Activated T-helper 1 cell treated with anti-CD3 and anti-CD28 coated beads, Interleukin-12 subunit alpha, Interleukin-12 subunit beta, Interleukin-2, Interleukin-4 antibody, amounts not matched to agents 30 ng/mL and 10 ng/mL and 1 ng/mL, durations not matched to agents 14 hours and 24 hours and 36 hours (primary cell): Measurements from ENCODE around the gene CRYL1. TPM values are rescaled to one million over a fixed set of nuclear protein-coding genes. Genes with fewer than 3 reads are reported as not detected.

Experiments
- DNase-seq: peaks from one replicate; pipeline ENCODE4 v3.0.0; 2021; ENCODE audit warnings: low spot score
- H3K27ac Mint-ChIP-seq: one replicate; pipeline ENCODE4 v1.8.0; 2021; ENCODE audit warnings: mild to moderate bottlenecking, mixed read lengths
- H3K27me3 Mint-ChIP-seq: one replicate; pipeline ENCODE4 v1.8.0; 2022; ENCODE audit warnings: mild to moderate bottlenecking, moderate library complexity, mixed read lengths; ENCODE audit not compliant: insufficient read depth
- H3K36me3 Mint-ChIP-seq: one replicate; pipeline ENCODE4 v1.8.0; 2021; ENCODE audit warnings: low read depth, mixed read lengths
- H3K4me1 Mint-ChIP-seq: one replicate; pipeline ENCODE4 v1.8.0; 2021; ENCODE audit warnings: low read depth, mixed read lengths
- H3K4me3 Mint-ChIP-seq: one replicate; pipeline ENCODE4 v1.8.0; 2021; ENCODE audit warnings: mild to moderate bottlenecking, moderate library complexity, mixed read lengths
- H3K9me3 Mint-ChIP-seq: one replicate; pipeline ENCODE4 v1.8.0; 2021; ENCODE audit warnings: mixed read lengths
- intact Hi-C: fragments of 100-400 bp; cut with micrococcal nuclease; formaldehyde crosslinking; loops from one replicate; pipeline ENCODE4 v1.15.1; 2024
- total RNA-seq: library from RNA; stranded (reverse); gene quantifications from 2 replicates; pipeline ENCODE4 v1.2.3, GENCODE V29; 2022

Gene CRYL1
- total RNA-seq, 1 donor from 2014 or later: 5.6 TPM

DNA sequence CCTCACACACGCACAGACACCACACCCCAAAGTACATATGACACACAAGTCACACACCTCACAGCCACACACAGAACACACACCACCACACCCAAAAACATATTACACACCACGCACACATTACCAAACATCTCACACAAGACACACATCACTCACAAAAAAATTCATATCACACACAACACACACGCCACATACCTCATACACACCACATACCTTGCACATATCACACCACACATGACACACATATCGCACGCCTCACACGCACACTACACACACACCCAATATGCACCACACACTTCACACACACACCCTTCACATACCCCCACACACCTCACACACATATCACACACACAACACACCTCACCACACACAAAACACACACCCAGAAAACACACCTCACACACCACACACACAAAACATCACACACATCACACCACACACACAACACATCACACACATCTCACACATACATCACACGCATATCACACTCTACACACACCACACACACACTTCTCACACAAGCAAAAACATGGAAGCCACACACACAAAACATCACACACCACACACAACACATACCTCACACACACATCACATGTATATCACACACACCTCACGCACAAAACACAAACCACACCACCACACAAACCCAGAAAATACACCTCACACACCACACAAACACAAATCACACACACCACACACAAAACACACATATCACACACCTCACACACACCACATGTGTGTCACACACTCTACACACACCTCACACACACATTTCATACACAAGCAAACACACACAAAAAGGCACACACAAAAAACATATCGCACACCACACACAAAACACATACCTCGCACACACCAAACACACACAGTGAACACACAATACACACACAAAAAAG is 132.1 kb downstream of the CRYL1 start:
- Mint-ChIP-seq H3K27me3 (no peaks in the 10 kb centered on the region), H3K4me3 (no peak overlapping the region), H3K4me1 (peaks cover 2% of the 10 kb centered on the region), H3K27ac (no peak overlapping the region), H3K9me3 (no peaks in the 10 kb centered on the region), H3K36me3 (no peaks in the 10 kb centered on the region)
- no peak for DNase-seq
- intact Hi-C loops: no loop called here

DNA sequence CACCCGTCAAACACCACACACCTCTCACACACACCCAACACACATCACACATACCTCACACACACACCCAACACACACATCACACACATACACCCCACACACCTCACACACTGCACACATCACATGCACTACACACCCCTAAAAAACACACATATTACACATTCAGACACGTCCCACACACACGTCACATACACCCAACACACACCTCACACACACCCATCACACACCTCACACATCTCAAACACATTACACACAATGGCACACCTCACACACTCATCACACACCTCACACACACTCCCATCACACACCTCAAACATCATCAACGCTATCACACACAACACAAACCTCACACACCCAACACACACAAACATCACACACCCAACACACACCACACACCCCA is 133.1 kb downstream of the CRYL1 start:
- Mint-ChIP-seq H3K4me1 (peaks cover 12% of the 10 kb centered on the region), H3K36me3 (no peaks in the 10 kb centered on the region), H3K9me3 (no peaks in the 10 kb centered on the region), H3K27me3 (no peaks in the 10 kb centered on the region), H3K27ac (no peak overlapping the region), H3K4me3 (no peak overlapping the region)
- DNase-seq: no peak
- intact Hi-C loops: no loop called here

DNA sequence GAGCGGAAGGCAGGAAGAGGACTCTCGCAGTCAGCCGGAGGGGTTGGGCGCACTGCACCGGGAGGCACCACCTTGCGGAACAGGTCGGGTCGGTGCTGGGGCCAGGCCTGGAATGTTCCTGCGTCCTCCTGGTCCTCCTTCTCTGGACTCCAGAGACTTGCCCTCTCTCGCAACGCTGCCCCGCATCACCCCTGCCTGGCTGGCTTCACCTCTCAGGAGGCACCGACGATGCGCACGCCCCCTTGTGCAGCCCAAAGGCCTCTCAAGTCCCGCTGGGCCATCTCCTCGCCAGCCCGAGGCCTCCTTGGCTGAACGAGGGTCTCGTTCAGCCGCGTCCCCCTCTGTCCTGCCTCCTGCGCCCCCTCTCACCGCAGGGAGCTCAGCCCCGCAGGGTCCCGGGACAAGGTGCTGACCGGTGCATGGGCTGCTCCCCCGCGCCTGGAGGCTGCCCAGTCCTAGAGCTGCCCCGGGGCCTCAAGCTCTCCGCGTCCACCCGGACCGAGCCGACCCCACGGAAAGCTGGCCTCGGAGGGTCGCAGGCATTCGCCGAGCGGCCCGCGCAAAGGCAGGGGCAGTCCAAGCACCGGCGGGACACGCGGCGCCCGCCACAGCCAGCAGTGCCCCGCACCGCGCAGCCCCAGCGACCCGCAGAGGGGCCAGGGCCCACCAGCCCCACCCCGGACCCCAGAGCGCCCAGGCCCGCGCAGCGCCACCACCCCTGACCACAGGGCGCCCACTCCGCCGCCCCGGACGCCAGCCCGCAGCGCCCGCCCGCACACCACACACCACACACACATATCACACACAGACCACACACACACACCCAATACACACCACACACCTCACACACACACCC is 133.8 kb downstream of the CRYL1 start:
- Mint-ChIP-seq H3K36me3 (peaks cover 3% of the 10 kb centered on the region), H3K4me1 (peaks cover 19% of the 10 kb centered on the region), H3K9me3 (peaks cover 3% of the 10 kb centered on the region), H3K27ac (no peak overlapping the region), H3K4me3 (no peak overlapping the region), H3K27me3 (no peaks in the 10 kb centered on the region)
- intact Hi-C loops: no loop called here
- DNase-seq: no peak

DNA sequence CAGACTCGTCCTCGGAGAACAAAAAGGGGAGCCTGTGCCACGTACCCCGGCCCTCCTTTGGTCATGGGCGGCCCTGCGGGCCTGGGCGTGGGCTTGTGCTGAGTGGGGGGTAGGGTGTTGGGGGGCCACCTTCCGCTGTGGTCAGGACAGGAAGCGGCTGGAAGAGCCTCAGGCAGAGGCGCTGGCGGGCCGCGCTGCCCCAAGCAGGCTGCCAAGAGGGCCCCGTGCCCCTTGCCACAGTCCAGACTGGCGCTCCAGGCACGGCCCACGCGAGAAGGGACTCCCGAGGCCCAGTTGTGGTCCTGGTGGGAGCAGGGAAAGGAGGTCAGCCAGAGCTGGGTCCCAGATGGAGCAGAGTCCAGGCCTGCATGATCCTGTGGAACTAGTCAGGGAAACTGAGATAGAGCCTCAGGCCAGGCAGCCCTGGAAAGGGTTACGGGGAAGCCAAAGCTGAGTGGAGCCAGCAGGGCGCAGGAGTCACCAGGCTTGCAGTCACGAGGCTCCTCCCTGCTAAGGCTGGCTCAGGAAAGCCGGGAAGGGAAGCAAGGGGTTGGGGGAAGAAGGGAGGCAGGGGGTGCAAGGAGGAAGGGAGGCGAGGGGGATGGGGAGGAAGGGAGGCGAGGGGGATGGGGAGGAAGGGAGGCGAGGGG is 135.0 kb downstream of the CRYL1 start:
- Mint-ChIP-seq H3K36me3 (peaks cover 3% of the 10 kb centered on the region), H3K4me1 (peaks cover 19% of the 10 kb centered on the region), H3K27me3 (no peaks in the 10 kb centered on the region), H3K4me3 (no peak overlapping the region), H3K9me3 (peaks cover 3% of the 10 kb centered on the region), H3K27ac (no peak overlapping the region)
- intact Hi-C loops: no loop called here
- DNase-seq: no peak

DNA sequence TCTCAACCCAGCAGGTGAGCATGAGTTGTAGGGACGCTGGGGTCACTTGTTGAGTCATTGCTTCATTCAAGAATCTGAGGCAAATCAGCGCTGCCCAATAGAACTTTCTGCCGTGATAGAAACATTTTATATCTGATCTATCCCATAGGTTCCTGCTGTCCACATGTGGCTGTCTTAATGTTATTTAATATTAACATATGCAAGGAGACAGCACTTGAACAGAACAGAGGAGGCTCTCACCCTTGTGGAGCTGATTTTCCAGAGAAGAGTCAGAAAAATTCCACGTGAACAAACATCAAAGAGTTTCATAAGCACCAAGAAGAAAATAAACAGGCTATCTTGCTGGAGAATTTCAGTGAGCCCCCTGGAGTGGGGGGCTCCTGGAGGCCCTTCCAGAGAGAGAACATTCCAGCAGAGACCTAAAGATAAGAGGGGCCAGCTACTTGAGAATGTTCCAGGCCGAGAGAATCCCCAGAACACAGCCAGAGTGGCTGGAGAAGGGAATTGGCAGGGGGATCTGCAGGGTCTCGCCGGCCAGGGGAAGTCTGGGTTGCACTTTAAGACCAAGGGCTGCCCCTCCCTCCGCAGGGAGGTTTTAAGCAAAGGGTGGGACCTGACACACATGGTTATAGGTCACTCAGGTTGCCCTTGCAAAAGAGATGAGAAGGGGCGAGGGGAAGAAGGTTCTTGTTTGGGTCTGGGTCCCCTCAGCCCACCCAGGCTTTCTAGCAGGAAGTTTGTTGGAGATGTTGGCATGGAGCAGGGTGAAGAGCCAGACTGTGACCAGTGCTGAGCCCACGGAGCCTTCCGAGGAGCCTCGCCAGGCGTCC is 135.7 kb downstream of the CRYL1 start:
- Mint-ChIP-seq H3K36me3 (peaks cover 3% of the 10 kb centered on the region), H3K27ac (no peak overlapping the region), H3K4me3 (no peak overlapping the region), H3K4me1 (peaks cover 19% of the 10 kb centered on the region), H3K9me3 (peaks cover 3% of the 10 kb centered on the region), H3K27me3 (no peaks in the 10 kb centered on the region)
- intact Hi-C loops: no loop called here
- DNase-seq: no peak

DNA sequence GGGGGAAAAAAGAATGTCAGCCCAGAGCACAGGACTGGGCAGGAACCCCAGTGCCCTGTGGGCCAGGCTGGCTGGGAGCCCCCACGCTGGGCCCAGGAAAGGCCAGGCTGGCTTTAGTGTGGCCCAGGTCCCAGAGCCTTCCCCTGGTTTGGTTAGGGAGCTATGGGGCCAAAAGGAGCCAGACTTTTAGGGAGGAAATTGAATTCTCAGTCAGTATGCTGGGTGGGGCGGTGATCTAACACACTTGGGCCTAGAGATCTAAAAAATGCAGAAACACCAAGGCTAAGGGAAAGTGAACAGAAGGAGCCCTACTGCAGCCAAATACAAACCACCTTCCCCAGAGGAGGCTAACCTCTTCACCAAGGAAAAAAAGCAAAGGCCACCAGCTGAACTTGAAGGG is 137.5 kb downstream of the CRYL1 start:
- Mint-ChIP-seq H3K27me3 (peaks cover 6% of the 10 kb centered on the region), H3K4me3 (no peak overlapping the region), H3K9me3 (peaks cover 3% of the 10 kb centered on the region), H3K36me3 (peaks cover 3% of the 10 kb centered on the region), H3K27ac (no peak overlapping the region), H3K4me1 (peaks cover 19% of the 10 kb centered on the region)
- intact Hi-C loops: no loop called here
- no peak for DNase-seq

DNA sequence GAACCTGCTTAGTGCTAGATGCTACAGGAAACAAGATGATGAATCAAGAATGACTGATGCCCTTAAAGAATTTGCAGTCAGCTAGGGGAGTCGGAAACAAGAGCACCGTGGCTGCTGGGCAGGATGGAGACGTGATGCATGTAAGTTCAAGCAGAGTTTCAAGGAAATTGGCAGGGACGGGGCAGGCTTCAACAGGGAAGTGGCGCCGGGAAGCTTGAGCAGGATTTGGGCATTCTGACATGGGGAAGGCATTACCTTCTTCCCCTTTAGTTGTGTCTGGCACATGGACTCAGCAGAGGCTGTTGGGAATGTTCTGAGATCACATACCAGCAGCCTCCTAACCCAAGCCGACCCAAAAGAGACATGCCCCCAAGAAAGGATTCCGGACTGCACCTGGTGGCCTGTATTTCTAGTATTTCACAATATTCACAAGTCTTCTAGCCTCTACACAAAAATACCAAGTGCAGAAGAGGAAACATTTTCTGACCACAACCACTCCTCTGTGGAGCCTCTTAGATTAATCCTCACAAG is 138.2 kb downstream of the CRYL1 start:
- no peak for DNase-seq
- H3K9me3 Mint-ChIP-seq: peaks cover 3% of the 10 kb centered on the region
- H3K4me3 Mint-ChIP-seq: no peak overlapping the region
- H3K27me3 Mint-ChIP-seq: peaks cover 8% of the 10 kb centered on the region
- peaks cover 3% of the 10 kb centered on the region for H3K36me3 Mint-ChIP-seq
- H3K4me1 Mint-ChIP-seq: peaks cover 19% of the 10 kb centered on the region
- peak overlapping the region; percentile 24 for H3K27ac Mint-ChIP-seq
- intact Hi-C loops: no loop called here

DNA sequence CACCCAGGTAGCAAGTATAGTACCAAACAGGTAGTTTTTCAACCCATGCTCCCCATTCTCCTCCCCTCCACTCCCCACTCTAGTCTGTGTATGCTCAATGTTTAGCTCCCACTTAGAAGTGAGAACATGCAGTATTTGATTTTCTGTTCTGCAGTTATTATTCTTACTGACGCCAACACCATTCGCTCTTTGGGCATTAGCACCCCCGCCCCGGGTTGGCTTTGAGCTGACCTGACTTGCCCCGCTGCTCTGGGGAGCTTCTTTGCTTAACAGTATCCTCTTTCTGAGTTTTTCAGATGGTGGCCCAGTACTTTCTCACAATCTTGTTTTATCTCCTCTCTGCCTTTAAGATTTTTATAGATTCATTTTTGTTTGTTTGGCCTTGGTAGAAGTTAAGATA is 138.7 kb downstream of the CRYL1 start:
- H3K9me3 Mint-ChIP-seq: peaks cover 3% of the 10 kb centered on the region
- H3K36me3 Mint-ChIP-seq: peaks cover 3% of the 10 kb centered on the region
- H3K27me3 Mint-ChIP-seq: peaks cover 10% of the 10 kb centered on the region
- intact Hi-C loops: no loop called here
- H3K27ac Mint-ChIP-seq: peak overlapping the region; percentile 24
- peaks cover 19% of the 10 kb centered on the region for H3K4me1 Mint-ChIP-seq
- DNase-seq: no peak
- no peak overlapping the region for H3K4me3 Mint-ChIP-seq

DNA sequence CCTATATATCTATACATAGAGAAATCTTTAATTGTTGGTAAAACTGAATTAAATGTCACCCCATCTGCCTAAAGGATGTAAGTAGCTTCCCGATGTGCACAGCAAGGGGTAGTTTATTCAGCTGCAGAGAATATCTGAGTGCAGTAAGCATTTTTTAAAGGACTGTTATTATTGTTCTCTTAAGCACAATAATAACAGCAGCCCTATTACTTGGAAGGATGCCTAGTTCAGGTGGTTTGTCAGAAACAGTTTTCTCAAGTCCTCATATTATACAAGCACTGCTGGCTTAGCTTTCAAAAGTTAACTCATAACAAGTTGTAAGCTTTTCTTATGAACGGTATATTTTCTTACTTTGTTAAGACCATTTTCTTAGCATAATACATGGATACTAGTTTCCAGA is 142.6 kb downstream of the CRYL1 start:
- Mint-ChIP-seq H3K27ac (no peak overlapping the region), H3K36me3 (peaks cover 3% of the 10 kb centered on the region), H3K9me3 (peaks cover 3% of the 10 kb centered on the region), H3K4me3 (no peak overlapping the region), H3K27me3 (peaks cover 21% of the 10 kb centered on the region), H3K4me1 (peaks cover 12% of the 10 kb centered on the region)
- no peak for DNase-seq
- intact Hi-C loops: no loop called here

DNA sequence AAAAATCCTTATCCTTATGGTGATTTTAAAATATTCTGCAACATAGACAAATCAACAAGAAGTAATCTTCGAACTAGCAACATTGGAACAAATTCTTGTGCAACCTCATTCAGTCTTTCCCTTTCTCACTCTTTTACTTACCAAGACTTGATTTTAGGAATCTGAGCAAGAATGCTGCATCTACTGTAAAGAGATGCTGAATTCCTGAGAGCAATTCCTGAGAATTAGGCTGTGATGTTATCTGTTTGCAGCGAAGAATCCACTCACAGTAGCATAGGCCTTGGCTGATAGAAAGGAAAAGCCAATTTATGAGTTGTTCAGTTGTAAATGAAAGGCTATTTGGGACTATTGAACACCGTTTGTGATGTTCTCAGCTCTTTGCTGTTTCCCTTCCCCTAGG is 144.3 kb downstream of the CRYL1 start:
- Mint-ChIP-seq H3K4me1 (no peaks in the 10 kb centered on the region), H3K36me3 (no peaks in the 10 kb centered on the region), H3K9me3 (no peaks in the 10 kb centered on the region), H3K27me3 (peaks cover 23% of the 10 kb centered on the region), H3K27ac (no peak overlapping the region), H3K4me3 (no peak overlapping the region)
- no peak for DNase-seq
- intact Hi-C loops: no loop called here

DNA sequence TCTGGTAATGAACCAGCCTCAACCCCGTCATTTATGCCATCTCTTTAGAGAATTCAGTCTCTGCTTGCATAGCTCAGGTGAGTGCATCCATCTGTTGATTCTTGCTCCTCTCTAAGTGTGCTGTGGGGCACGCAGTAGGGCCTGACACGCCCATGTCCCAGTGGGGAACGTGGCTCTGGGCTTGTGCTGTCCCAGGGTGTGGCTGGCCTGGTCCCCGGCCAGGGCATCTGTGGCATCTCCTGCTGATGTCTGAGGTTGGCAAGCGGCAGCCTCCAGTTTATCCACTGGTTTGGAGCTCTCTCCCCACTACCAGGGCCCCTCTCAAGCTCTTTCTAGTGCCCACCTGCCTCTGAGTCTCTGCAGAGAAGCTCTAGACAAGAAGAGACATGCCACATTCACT is 146.9 kb downstream of the CRYL1 start:
- intact Hi-C loops: no loop called here
- H3K4me1 Mint-ChIP-seq: no peaks in the 10 kb centered on the region
- no peak for DNase-seq
- H3K4me3 Mint-ChIP-seq: no peak overlapping the region
- no peak overlapping the region for H3K27ac Mint-ChIP-seq
- H3K9me3 Mint-ChIP-seq: no peaks in the 10 kb centered on the region
- no peaks in the 10 kb centered on the region for H3K36me3 Mint-ChIP-seq
- H3K27me3 Mint-ChIP-seq: peaks cover 37% of the 10 kb centered on the region

DNA sequence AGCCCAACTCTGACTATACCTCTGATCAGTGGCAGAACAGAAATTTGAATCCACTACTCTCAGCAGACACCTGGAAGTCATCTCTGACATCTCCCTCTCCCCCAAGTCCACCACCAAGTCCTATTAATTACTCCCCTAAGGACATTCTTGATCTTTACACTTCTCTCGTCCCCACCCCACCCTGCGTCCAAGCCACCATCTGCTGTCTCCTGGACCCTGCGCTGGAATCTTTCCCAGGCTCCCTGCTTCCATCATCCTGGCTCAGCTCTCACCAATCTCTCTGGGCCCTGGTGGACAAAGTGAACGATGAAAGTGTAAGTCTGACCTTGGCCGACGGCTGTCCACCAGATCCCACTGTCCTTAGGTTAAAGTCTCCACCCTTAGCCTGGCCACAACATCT is 147.9 kb downstream of the CRYL1 start:
- intact Hi-C loops: no loop called here
- H3K27ac Mint-ChIP-seq: no peak overlapping the region
- peaks cover 38% of the 10 kb centered on the region for H3K27me3 Mint-ChIP-seq
- no peaks in the 10 kb centered on the region for H3K9me3 Mint-ChIP-seq
- DNase-seq: no peak
- no peaks in the 10 kb centered on the region for H3K36me3 Mint-ChIP-seq
- H3K4me3 Mint-ChIP-seq: no peak overlapping the region
- no peaks in the 10 kb centered on the region for H3K4me1 Mint-ChIP-seq
